IPS DF 19.7 (cell line): ENCODE data around the gene MAGEC3.
"Not testable (repeated sequence)": the region's sequence is repeated elsewhere in the genome, so short reads cannot be mapped to it uniquely, and the experiment has no call there.

Experiments used
- DNase-seq: peaks from one replicate; pipeline ENCODE4 v3.0.0-alpha.2; 2013; ENCODE audit warnings: low read depth, low spot score

The MAGEC3 gene, protein sequence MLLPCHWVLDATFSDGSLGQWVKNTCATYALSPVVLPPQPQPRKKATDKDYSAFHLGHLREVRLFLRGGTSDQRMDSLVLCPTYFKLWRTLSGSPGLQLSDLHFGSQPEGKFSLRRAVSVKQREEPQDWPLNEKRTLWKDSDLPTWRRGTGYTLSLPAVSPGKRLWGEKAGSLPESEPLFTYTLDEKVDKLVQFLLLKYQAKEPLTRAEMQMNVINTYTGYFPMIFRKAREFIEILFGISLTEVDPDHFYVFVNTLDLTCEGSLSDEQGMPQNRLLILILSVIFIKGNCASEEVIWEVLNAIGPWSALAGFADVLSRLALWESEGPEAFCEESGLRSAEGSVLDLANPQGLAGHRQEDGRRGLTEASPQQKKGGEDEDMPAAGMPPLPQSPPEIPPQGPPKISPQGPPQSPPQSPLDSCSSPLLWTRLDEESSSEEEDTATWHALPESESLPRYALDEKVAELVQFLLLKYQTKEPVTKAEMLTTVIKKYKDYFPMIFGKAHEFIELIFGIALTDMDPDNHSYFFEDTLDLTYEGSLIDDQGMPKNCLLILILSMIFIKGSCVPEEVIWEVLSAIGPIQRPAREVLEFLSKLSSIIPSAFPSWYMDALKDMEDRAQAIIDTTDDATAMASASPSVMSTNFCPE

DNA sequence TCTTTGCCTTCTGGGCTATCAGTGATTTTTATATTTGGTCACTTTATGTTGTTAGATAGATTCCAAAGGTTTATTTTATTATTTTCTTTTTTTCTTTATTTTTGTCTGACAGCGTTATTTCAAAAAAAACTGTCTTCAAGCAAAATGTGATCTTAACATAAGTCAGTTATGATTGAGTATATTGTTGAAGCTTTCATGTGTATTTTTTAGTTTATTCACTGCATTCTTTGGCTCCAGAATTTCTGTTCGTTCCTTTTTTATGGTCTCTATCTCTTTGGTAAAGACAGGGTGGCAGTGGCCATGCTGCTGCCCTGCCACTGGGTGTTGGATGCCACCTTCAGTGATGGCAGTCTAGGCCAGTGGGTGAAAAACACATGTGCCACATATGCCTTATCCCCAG lies at the start of gene MAGEC3:
Gene MAGEC3, plus strand, starts transcription at position 301 of the 400 bp plus-strand sequence. Its CDS starts 0 bp downstream, at position 301.
- DNase-seq: no peak

DNA sequence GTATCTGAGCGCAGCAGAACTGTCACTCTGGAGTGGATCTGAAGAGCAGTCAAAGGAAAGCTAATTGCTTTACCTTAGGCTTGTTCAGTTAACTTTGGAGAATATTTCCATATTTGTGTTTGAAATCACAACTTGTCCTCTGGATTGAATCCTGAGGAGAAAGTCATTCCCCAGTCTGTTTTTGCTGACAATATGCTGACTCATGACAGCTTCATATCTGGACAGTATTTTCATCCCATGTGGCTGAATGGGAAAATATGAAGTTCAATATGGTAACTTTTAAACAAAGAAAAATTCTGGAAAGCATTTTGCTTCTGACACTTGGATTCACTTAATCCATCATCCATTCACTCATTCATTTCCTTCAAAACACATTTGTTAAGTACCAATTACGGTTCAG lies 46.3 kb upstream of the MAGEC3 start:
- DNase-seq: no peak

DNA sequence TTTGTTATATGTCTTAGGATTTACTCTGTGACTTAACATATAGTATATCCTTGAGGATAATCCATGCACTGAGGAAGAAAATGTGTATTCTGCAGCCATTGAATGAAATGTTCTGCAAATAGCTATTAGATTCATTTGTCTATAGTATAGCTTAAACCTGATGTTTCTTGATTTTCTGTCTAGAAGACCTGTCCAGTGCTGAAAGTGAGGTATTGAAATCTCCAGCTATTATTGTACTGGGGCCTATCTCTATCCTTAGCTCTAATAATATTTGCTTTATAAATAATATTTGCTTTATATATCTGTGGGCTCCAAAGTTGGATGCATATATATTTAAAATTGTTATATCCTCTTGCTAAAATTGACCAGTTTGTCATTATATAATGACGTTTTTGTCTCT lies 26.7 kb upstream of the MAGEC3 start:
- no peak for DNase-seq

DNA sequence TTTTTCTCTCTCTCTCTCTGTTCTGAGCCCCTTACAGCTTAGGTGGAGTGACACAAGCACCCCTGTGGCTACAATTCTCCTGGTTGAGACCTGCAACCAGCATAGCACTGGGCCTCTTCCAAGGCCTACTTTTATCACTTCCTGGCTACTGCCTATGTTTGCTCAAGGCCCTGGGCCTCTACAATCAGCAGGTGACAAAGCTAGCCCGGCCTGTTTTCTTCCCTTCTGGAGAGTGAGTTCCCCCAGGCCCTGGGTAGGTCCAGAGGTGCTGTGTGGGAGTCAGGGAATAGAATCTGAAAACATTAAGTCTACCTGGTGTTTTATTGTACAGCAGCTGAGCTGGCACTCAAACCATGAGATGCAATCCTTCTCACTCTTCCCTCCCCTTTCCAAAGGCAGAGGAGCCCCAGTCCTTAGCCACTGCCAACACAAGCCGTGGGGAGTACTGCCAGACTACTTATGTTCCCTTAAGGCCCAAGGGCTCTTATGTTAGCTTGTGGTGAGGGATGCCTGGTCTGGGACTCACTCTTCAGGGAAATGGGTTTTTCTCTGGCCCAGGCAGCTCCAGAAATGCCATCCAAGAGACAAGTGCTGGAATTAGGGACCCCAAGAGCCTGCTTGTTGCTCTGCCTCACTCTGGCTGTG lies 23.8 kb upstream of the MAGEC3 start:
- no peak for DNase-seq

DNA sequence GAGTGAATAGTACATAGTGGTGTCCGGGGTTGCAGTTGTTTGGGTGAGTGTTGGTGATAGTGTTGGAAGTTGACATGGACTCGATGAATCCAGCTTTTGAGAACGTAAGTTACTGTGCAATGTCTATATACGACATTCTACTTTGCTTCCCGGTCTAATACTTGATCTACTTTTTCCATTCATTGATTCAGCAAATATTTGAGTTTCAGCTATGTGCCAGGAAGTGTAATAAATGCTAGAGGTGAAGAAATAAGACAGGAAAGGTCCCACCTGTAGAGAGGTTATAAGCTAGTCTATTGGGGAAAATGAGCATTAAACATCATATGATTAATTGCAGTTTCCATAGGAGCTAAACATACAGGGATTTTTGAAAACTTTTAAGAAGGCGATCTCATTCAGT lies 22.2 kb upstream of the MAGEC3 start:
- DNase-seq: no peak

DNA sequence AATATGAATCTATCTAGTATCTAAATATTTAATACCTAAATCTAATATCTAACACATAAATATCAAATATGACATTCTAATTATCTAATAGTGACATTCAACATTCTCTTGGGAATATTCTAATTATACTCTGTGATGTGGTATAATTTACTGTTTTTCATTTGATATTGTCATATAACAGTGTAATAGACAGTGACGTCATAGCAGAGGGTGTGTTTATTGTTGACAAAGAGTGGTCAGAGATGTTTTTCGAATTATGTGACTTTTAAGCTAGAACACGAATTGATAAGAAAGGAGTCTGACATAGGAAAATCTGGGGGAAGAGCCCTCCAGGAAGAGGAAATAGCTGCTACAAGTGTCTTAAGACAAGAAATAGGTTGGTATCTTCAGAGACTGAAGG lies 5.9 kb upstream of the MAGEC3 start:
- DNase-seq: no peak

DNA sequence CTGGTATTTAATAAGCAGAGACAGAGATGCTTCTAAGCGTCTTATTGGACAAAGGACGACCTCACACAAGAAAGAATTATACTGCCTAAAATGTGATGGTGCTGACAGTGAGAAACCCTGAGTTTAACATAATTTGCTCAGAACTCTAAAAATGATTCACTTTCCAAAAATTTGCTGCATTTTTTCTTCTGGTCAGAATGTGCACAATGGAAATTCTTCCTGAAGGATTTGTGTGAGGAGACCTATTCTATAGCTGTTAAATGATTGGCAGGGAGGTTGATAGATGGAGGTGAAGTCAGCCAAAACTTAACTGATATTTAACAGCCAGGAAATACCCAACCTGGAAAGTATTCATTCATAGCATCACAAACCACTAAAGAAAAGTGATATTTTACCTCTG lies 1.7 kb downstream of the MAGEC3 start:
- no peak for DNase-seq

DNA sequence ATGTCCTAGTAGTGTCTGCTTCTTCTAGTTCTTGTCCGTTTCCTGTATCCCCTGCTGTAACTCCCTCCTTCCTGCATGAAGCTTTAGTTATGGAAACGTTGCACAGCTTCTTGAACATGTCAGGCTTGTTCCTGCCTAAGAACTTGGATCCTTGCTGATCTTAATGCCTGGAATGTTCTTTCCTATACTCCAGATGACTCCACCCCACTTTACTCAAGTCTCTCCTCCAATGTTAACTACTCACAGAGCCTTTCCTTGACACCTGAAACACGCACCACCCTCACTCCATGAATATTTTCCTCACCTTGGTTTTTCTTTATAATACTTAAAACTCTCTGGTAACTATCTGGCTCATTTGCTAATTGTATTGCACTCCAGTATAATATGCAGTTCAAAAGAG lies 19.4 kb downstream of the MAGEC3 start:
- no peak for DNase-seq

DNA sequence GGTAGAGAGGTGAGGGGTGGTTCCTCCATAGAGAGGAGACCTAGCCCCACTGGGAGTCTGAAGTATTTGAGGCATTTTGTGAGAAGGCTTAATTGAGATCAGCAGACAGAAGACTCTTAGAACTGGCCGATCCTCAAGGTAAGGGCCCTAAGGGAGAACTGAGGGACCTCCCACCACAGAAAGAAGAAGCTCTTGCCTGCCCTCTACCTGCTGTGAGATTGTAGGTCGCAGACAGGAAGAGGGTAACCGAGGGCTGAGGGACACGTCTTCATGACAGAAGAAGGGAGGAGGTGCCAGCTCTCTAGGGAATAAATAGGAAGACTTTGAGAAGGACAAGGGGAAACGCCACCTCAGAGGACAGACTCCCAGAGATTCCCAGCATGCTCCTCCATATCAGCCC lies 41.5 kb downstream of the MAGEC3 start:
- no peak for DNase-seq

DNA sequence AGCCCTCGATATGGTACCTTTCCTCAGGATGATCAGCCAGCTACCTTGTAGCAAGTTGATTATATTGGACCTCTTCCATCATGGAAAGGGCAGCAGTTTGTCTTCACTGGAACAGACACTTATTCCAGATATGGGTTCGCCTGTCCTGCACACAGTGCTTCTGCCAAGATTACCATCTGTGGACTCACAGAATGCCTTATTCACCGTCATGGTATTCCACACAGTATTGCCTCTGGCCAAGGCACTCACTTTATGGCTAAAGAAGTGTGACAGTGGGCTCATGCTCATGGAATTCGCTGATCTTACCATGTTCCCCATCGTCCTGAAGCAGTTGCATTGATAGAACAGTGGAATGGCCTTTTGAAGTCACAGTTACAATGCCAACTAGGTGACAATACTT lies 50.7 kb downstream of the MAGEC3 start:
- DNase-seq: not testable (repeated sequence)

DNA sequence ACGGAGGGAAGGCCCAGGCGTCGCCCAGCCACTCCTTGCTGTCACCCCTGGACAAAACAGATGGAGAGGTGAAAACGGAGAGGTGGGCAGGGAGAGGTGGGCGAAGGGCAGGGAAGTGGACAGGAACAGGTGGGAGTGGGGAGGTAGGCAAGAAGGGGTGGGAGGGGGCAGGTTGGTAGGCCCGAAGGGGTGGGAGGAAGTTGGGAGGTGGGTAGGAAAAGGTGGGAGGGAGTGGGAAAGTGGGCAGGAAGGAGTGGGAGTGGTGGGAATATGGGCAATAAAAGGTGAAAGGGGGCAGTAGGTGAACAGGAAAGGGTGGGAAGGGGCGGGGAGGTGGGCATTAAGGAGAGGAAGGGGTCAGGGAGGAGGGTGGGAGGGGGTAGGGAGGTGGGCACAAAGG lies 56.6 kb downstream of the MAGEC3 start:
- DNase-seq: no peak

DNA sequence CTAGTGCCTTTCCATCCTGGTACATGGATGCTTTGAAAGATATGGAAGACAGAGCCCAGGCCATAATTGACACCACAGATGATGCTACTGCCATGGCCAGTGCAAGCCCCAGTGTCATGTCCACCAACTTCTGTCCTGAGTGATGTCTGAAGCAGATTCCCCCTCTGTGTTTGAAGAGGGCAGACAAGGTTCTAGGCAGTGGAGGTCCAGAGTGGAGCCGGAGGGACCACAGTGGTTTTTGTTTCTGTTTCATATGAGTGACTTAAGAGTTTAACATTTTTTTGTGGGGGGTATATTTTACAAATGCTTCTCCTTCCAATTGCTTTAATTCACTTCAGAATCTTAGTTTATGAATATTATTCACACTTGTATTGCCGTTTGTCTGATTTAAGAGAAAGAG lies 59.6 kb downstream of the MAGEC3 start:
- no peak for DNase-seq

DNA sequence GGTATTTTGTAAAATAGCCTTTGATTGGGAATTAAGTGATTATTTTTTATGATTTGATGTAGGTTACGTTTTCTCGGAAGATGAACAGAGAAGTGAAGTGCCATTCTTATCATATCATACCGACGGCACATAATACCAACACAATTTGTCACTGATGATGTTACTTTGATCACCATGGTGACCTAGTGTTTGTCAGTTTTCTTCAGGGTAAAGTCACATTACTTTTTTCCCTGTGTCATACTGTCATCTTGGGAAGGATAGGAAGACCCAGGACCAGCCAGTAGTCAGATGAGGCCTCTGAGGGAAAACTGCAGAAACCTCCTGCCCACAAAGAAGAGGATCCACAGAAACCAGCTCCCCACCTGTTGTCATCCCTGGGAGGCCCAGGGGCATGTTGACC lies 64.2 kb downstream of the MAGEC3 start:
- no peak for DNase-seq

DNA sequence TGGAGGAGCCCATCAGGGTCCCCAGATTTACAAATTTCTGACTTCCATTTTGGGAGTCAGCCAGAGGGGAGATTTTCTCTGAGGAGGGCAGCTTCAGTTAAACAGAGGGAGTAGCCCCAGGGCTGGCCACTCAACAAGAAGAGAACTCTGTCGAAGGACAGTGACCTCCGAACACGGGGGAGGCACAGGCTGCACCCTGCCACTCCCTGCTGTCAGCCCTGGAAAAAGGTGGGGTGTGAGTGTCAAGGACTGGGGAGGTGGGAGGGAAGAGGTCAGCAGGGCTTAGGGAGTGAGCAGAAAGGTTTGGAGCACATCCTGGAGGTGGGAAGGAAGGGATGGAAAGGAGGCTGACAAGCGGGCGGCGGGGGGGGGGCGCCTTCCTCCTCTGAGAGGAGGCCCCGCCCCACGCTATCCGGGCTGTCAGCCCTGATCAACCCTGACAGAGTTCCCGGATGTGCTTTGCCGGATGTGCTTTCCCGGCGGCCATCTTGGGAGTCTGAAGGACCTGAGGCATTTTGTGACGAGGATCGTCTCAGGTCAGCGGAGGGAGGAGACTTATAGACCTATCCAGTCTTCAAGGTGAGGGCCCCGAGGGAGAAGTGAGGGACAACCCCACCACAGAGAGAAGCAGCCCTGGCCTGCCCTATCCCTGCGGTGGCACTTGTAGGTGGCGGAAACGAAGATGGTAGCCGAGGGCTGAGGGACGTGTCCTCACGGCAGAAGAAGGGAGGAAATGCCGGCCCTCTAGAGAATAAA lies 65.5 kb downstream of the MAGEC3 start, which contains the start of gene MAGEC1:
Gene MAGEC1, plus strand, starts transcription at position 495 of the 756 bp plus-strand sequence. CDS start 1,179 bp downstream, outside the sequence.
- DNase-seq: no peak

DNA sequence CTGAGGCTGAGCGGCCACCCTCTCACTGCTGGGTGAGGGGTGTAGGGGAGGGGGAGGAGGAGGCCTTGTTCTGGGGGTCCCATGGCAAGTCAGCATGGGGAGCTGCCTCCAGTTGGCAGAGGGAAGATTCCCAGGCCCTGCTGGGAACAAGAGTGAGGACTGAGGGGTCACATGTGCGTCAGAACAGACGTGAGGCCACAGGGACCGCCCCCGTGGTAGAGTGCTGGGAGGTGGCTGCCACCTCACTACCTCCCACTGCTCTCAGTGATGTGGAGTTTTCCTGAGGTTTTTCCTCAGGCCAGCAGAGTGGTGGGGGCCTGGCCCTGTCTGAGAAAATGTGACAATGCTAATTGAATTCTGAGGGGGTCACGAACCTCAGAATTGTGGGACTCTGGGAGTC lies 66.1 kb downstream of the MAGEC3 start:
- DNase-seq: no peak

DNA sequence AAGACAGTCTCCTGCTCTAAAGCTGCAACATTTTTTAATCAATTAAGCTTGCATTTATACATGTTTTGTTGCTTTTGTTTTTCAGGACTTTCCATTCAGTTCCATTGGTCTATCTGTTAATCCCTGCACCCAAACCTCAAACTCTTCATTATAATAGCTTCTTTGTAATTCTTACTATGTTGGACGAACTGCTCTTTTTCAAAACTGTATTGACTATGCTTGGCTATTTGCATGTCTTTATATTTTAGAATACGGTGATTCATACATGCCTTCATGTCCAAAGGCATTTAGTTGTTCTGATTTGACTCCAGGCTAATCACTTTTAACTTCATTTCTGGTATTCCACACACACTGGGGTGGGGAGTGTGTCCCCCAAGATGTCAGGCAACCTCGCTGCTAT lies 79.7 kb downstream of the MAGEC3 start:
- no peak for DNase-seq

DNA sequence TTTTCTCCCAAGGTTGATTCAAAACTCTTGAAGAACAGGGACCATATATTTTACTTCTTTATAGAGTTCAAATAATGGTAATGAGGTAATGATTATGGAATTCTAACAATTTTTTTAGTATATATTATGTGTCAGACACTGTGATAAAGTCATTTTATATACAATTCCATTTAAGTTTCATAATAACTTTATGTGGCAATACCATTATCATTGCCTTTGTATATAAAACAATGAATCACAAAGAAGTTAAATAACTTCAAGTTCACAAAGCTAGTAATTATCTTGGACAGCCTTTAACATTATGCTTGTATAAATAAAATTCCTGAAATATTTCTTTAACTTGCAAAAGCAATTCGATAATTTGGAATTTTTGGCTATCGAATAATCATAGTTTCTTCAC lies 86.2 kb downstream of the MAGEC3 start:
- no peak for DNase-seq

DNA sequence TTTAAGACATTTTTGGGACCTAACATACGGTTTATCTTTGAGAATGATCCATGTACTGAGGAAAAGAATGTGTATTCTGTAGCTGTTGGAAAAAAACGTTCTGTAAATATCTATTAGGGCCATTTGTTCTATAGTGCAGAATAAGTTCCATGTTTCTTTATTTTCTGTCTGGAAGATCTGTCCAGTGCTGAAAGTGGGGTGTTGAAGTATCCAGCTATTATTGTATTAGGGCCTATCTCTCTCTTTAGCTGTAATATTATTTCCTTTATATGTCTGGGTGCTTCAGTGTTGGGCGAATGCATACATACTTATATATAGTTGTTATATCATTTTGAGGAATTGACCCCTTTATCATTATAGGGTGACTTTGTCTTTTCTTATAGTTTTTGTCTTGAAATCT lies 90.3 kb downstream of the MAGEC3 start:
- no peak for DNase-seq

DNA sequence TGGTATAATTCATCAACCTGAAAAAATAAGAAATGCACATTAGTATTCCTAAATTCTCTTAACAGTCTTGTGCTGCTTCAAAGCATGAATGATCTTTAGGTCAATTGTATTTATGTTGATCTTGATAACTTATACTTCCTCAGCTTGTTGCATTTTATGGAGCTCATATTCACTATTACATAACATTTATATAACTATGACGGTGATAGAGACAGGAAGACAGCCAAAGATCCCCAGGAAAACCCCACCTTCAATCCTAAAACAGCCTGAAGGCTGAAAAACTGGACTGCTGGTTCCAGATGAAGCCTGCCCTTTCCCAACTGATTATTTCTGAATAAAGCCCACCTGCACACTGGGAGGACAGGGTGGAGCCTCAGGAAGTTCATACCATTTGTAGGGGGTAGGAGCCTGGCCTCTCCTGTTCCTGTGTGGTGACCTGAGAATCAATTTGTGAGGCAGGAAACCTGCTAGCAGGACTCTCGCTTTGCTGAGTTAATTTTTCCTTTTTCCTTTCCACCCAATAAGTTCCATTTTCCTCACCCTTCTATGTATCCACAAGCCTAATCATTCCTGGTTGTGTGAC lies 96.0 kb downstream of the MAGEC3 start:
- DNase-seq: no peak

DNA sequence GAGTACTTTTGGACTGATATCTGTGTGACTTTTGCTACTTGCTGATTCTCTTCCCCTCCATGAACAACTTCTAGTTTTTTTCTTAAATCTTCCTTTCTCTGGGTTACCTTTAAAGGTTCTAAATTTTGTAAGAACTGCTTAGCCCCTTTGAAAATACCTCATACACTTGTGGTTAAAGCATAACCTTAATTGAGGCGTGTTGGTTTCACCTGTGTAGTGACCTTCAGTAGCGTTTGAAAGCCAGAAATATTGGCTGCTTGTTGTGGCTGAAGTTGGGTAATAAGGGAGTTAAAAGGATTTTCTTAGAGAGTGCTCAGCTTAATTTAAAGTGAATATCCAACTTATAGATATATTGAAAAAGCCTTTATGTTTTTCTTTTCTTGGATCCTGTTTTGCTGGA lies 97.5 kb downstream of the MAGEC3 start:
- no peak for DNase-seq

DNA sequence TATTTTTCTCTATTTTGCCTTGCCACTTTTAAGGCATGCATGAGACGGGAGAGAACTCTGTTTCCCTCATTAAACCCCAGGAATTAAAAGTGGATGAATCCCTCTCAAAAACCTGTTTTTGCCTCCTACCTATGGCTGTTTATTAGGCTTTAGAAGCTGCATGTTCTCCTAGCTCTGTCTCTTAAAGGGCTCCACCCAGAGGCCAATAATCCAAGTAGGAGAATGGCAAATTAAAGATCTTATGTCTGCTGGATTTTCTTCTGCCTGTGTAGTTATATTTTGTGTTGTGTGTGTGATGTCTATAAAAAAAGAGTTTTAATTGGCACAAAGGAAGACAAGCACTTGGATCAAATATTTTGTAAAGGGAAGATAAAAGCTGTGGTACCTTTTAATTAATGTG lies 98.0 kb downstream of the MAGEC3 start:
- no peak for DNase-seq

DNA sequence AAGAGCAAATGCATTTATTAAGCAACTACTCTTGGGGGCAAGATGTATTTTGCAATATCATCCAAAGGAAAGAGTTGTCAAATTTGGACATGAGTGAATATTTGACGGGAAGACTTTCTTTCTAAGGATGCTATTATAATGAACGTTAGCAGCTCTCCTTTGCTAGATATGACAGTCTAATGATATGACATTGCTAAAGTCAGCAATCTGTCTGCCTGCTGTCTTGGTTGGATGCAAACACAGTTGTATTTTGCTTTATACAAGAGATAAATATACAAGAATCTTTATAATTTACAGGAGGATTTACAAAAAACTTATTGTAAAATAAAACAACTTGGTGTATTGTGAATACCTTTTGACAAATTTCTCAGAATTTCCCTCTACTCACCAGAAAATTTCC lies 103.1 kb downstream of the MAGEC3 start:
- no peak for DNase-seq
